ENCODE data around the gene METTL26. TPM values are rescaled to one million over a fixed set of nuclear protein-coding genes. Genes with fewer than 3 reads are reported as not detected.

The METTL26 gene
- total RNA-seq, 1 donor from 2014 or later, result 46.0 TPM

DNA sequence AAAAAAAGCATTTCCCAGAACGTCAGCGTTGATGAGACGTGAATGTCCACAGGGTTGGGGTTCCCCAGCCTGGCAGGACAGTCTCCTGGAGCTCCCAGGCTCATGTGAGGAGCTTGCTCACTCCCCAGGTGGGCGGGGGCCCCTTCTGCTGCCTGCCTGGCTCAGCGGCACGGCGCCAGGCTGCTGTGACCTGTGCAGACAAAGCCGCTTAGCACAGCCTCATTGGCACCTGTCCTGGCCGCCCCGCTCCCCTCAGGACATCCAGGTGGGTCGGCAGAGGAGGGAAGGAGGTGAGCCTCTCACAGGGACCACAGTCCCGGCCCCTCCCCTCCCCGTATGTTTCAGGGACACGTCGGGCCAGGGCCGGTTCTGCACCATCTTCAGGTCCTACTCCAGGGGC is 18.2 kb downstream of the METTL26 start:
- Histone ChIP-seq H3K27ac (no peak overlapping the region), H3K4me2 (no peak overlapping the region), H3K4me1 (no peaks in the 10 kb centered on the region), H3K36me3 (no peaks in the 10 kb centered on the region), H3K9me3 (ENCODE audit: low read depth) (no peaks in the 10 kb centered on the region), H3F3A (ENCODE audit: low read depth) (peaks cover 5% of the 10 kb centered on the region), H3K4me3 (no peak overlapping the region), H4K20me1 (ENCODE audit: low read depth) (peaks cover 13% of the 10 kb centered on the region), H3K79me2 (ENCODE audit: low read depth) (no peaks in the 10 kb centered on the region), H2AFZ (replicated peaks) (no peak overlapping the region), H3K27me3 (no peaks in the 10 kb centered on the region), H3K9ac (no peak overlapping the region)
- TF ChIP-seq, protein P1, sequence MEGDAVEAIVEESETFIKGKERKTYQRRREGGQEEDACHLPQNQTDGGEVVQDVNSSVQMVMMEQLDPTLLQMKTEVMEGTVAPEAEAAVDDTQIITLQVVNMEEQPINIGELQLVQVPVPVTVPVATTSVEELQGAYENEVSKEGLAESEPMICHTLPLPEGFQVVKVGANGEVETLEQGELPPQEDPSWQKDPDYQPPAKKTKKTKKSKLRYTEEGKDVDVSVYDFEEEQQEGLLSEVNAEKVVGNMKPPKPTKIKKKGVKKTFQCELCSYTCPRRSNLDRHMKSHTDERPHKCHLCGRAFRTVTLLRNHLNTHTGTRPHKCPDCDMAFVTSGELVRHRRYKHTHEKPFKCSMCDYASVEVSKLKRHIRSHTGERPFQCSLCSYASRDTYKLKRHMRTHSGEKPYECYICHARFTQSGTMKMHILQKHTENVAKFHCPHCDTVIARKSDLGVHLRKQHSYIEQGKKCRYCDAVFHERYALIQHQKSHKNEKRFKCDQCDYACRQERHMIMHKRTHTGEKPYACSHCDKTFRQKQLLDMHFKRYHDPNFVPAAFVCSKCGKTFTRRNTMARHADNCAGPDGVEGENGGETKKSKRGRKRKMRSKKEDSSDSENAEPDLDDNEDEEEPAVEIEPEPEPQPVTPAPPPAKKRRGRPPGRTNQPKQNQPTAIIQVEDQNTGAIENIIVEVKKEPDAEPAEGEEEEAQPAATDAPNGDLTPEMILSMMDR (IDR thresholded peaks at IDR 0.05), result no peak
- TF ChIP-seq EZH2phosphoT487 (IDR thresholded peaks at IDR 0.05) (no peak), EZH2 (IDR thresholded peaks at IDR 0.05) (no peak)
- peaks cover 9% of the 10 kb centered on the region for H3K9me3 Mint-ChIP-seq
- no peak overlapping the region for H3K27ac Mint-ChIP-seq
- no peak for DNase-seq (ENCODE audit: low spot score)
- H3K27me3 Mint-ChIP-seq (ENCODE audit: insufficient read depth, low read depth), result peaks cover 13% of the 10 kb centered on the region
- peaks cover 16% of the 10 kb centered on the region for H3K36me3 Mint-ChIP-seq
- no peak overlapping the region for H3K4me3 Mint-ChIP-seq
- peaks cover 15% of the 10 kb centered on the region for H3K4me1 Mint-ChIP-seq

DNA sequence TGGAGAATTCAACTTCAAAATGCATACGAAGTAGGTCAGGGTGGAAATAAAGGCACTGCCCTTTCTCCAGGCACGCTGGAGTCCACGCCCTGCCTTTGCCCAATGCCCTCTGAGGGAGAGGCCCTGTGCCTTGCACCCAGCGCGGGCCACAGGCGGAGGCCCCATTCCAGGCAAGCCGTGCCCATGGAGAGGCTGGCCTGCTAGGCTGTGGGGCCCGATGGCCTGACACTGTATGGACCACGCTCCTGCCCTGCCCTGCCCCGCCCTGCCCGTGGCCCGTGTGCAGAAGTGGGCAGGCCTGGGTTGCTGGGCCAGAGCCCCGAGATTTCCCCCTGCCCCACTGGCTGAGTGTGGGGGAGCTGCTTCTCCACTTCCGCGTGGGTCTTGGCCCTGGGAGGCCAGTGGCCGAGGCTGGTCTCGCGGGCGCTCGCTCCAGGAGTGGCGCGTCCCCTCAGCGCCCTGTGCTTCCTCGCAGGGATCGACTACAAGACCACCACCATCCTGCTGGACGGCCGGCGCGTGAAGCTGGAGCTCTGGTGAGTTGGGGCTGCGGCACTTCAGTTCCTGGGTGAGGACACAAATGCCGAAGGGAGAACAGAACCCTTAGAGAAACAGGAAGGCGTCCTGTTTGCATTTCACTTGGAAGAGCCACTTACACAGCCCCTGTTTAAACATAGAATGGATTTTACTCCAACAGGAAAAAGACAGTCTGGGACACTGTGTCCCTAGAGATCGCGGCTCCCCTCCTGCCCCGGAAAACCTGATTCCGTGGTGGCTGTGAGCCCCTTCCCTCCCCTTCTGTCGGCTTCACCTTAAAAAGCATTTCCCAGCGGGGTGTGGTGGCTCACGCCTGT is 19.1 kb downstream of the METTL26 start:
- H2AFZ ChIP-seq (replicated peaks), result no peak overlapping the region
- H3K4me1 ChIP-seq, result no peaks in the 10 kb centered on the region
- H3K27ac ChIP-seq, result no peak overlapping the region
- Mint-ChIP-seq H3K9me3 (peaks cover 9% of the 10 kb centered on the region), H3K4me1 (peaks cover 14% of the 10 kb centered on the region), H3K36me3 (peaks cover 16% of the 10 kb centered on the region), H3K27ac (no peak overlapping the region), H3K27me3 (ENCODE audit: insufficient read depth, low read depth) (peaks cover 13% of the 10 kb centered on the region), H3K4me3 (no peak overlapping the region)
- H3K27me3 ChIP-seq, result no peaks in the 10 kb centered on the region
- no peaks in the 10 kb centered on the region for H3K9me3 ChIP-seq (ENCODE audit: low read depth)
- H3K36me3 ChIP-seq, result no peaks in the 10 kb centered on the region
- H3K9ac ChIP-seq, result no peak overlapping the region
- DNase-seq (ENCODE audit: low spot score), result no peak
- no peaks in the 10 kb centered on the region for H3K79me2 ChIP-seq (ENCODE audit: low read depth)
- H3K4me3 ChIP-seq, result no peak overlapping the region
- H4K20me1 ChIP-seq (ENCODE audit: low read depth), result peaks cover 11% of the 10 kb centered on the region
- no peak overlapping the region for H3K4me2 ChIP-seq
- H3F3A ChIP-seq (ENCODE audit: low read depth), result peaks cover 1% of the 10 kb centered on the region
- TF ChIP-seq, protein P1 (IDR thresholded peaks at IDR 0.05), result no peak

DNA sequence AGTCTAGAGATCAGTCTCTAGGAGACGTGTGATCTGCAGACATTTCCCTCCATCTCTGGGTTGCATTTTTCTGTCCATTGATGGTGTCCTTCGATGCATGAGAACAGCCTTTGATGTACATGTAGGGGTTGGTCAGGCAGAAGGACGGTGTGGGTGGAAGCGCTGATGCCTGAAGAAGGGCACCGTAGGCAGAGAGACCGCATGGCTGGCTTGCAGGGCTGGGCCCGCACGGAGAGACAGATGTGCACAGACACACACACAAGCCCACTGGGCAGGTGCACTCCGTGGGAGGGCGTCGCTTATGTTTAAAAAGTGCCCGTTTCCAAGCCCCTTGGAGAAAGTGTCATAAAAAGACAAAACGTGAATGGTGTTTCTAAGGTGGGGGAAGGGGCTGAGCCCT is 21.0 kb downstream of the METTL26 start:
- H3K4me1 ChIP-seq, result no peaks in the 10 kb centered on the region
- H3K79me2 ChIP-seq (ENCODE audit: low read depth), result no peaks in the 10 kb centered on the region
- no peak for TF ChIP-seq EZH2 (IDR thresholded peaks at IDR 0.05)
- TF ChIP-seq, protein P1 (IDR thresholded peaks at IDR 0.05), result no peak
- no peak for TF ChIP-seq EZH2phosphoT487 (IDR thresholded peaks at IDR 0.05)
- no peak overlapping the region for H2AFZ ChIP-seq (replicated peaks)
- peaks cover 15% of the 10 kb centered on the region for H3K27me3 Mint-ChIP-seq (ENCODE audit: insufficient read depth, low read depth)
- no peaks in the 10 kb centered on the region for H4K20me1 ChIP-seq (ENCODE audit: low read depth)
- H3K27ac ChIP-seq, result no peak overlapping the region
- H3K9me3 ChIP-seq (ENCODE audit: low read depth), result no peaks in the 10 kb centered on the region
- peaks cover 17% of the 10 kb centered on the region for H3K36me3 Mint-ChIP-seq
- H3K27me3 ChIP-seq, result no peaks in the 10 kb centered on the region
- H3F3A ChIP-seq (ENCODE audit: low read depth), result no peaks in the 10 kb centered on the region
- H3K4me3 Mint-ChIP-seq, result no peak overlapping the region
- H3K4me3 ChIP-seq, result no peak overlapping the region
- no peak overlapping the region for H3K27ac Mint-ChIP-seq
- H3K36me3 ChIP-seq, result no peaks in the 10 kb centered on the region
- peaks cover 12% of the 10 kb centered on the region for H3K9me3 Mint-ChIP-seq
- H3K4me1 Mint-ChIP-seq, result peaks cover 8% of the 10 kb centered on the region
- DNase-seq (ENCODE audit: low spot score), result no peak
- H3K4me2 ChIP-seq, result no peak overlapping the region
- H3K9ac ChIP-seq, result no peak overlapping the region
